ENCODE measurements around the gene TMSB4X. TPM values are rescaled to one million over a fixed set of nuclear protein-coding genes. Genes with fewer than 3 reads are reported as not detected.

The TMSB4X gene
- polyA plus RNA-seq, 1 of the 3 experiments (the other 2 are of a cell fraction) = 4,830 TPM

- H3F3A ChIP-seq (replicated peaks; ENCODE audit: insufficient read depth) = peaks cover 5% of the 10 kb centered on the region
Measured at GRCh38 chrX:12949927-12950656, 24.8 kb upstream of the TMSB4X start.

GRCh38 chrX:12950851-12951594 is 23.9 kb upstream of the TMSB4X start:
- DNase-seq = peak; percentile 39
- no peaks in the 10 kb centered on the region for H4K20me1 ChIP-seq (ENCODE audit: insufficient read depth)
- H3F3A ChIP-seq (replicated peaks; ENCODE audit: insufficient read depth) = peaks cover 13% of the 10 kb centered on the region
- 56% methylated on average over 9 of the region's 9 CpGs for WGBS (ENCODE audit: low lambda C conversion rate)
- H3K9me3 ChIP-seq = no peaks in the 10 kb centered on the region
- 0 out of 2 replicates have a peak overlapping the region, but pooled peaks have one; percentile 49 for H3K4me2 ChIP-seq
- peak overlapping the region in 1 of 2 experiments; percentile 85; a peak in 2 of 4 replicates for H3K27ac ChIP-seq (ENCODE audit: low read depth in 2 of 2, low read length in 1 of 2)
- H3K9ac ChIP-seq = no peak overlapping the region; the same call in 1 of the 2 replicates
- TF ChIP-seq SMC3 (IDR thresholded peaks at IDR 0.05; ENCODE audit: low read depth, low read length) = peak; percentile 29; the same call in 1 of the 2 replicates
- TF ChIP-seq RAD21 (IDR thresholded peaks at IDR 0.05; ENCODE audit: low read length) = peak; percentile 42
- no peak for TF ChIP-seq TCF12 (IDR thresholded peaks at IDR 0.05)
- TF ChIP-seq CTCF (IDR thresholded peaks at IDR 0.05) = peak; percentile 66
- TF ChIP-seq ZBTB33 (IDR thresholded peaks at IDR 0.05; ENCODE audit: borderline replicate concordance, low read depth) = 0 out of 2 replicates have a peak, but pooled peaks have one; percentile 45
- H3K4me3 ChIP-seq (ENCODE audit: low read depth in 2 of 2, low read length in 1 of 2) = no peak overlapping the region
- CTCF ChIA-PET = interaction anchor here (0.9 to 1.6 kb wide), 3 partner anchors 10 to 695 kb away, joined by 3 to 9 read pairs (median 3); no protein-coding TSS in a partner anchor
- no peaks in the 10 kb centered on the region for H3K9me2 ChIP-seq
- no peaks in the 10 kb centered on the region for H3K79me2 ChIP-seq (ENCODE audit: insufficient read depth)
- POLR2A ChIA-PET = no interaction called here
- H3K27me3 ChIP-seq (ENCODE audit: insufficient read depth) = no peaks in the 10 kb centered on the region
- peak overlapping the region; percentile 74; the same call in 1 of the 2 replicates for H2AFZ ChIP-seq (ENCODE audit: low read depth)
- no peaks in the 10 kb centered on the region for H3K36me3 ChIP-seq (replicated peaks in 1 of 2; ENCODE audit: control insufficient read depth in 1 of 2, insufficient read depth in 2 of 2, low read length in 1 of 2)
- peaks cover 15 to 38% of the 10 kb centered on the region in 2 experiments; a peak in 3 of 4 replicates for H3K4me1 ChIP-seq (ENCODE audit: control insufficient read depth in 1 of 2, insufficient read depth in 2 of 2, low read depth in 1 of 2, low read length in 1 of 2)

More at GRCh38 chrX:12949927-12950656, 24.8 kb upstream of the TMSB4X start:
- peak overlapping the region; percentile 67 to 85 for H3K27ac ChIP-seq (ENCODE audit: low read depth in 2 of 2, low read length in 1 of 2)
- CTCF ChIA-PET = interaction anchor here (0.9 to 5.7 kb wide), 4 partner anchors 11 to 696 kb away, joined by 3 to 124 read pairs (median 6); no protein-coding TSS in a partner anchor
- POLR2A ChIA-PET = no interaction called here
- no peaks in the 10 kb centered on the region for H3K9me3 ChIP-seq
- H3K27me3 ChIP-seq (ENCODE audit: insufficient read depth) = no peaks in the 10 kb centered on the region
- H3K4me3 ChIP-seq (ENCODE audit: low read depth in 2 of 2, low read length in 1 of 2) = no peak overlapping the region
- DNase-seq = no peak
- H2AFZ ChIP-seq (ENCODE audit: low read depth) = peak overlapping the region; percentile 74
- H3K9ac ChIP-seq = peak overlapping the region; percentile 36; the same call in 1 of the 2 replicates
- 59% methylated on average over 9 of the region's 11 CpGs for WGBS (ENCODE audit: low lambda C conversion rate)
- TF ChIP-seq USF2 (IDR thresholded peaks at IDR 0.05; ENCODE audit: borderline replicate concordance, low read depth, low read length) (0 out of 2 replicates have a peak, but pooled peaks have one; percentile 14), TCF12 (IDR thresholded peaks at IDR 0.05) (no peak), FOXJ3 (CRISPR knock-in tag; IDR thresholded peaks at IDR 0.05) (no peak), MAX (IDR thresholded peaks at IDR 0.05; ENCODE audit: low read depth) (peak; percentile 86), USF1 (IDR thresholded peaks at IDR 0.05; ENCODE audit: borderline replicate concordance, low read depth) (peak; percentile 89)
- no peaks in the 10 kb centered on the region for H4K20me1 ChIP-seq (ENCODE audit: insufficient read depth)
- H3K4me2 ChIP-seq = peak overlapping the region; percentile 49
- no peaks in the 10 kb centered on the region for H3K9me2 ChIP-seq
- H3K36me3 ChIP-seq (replicated peaks in 1 of 2; ENCODE audit: control insufficient read depth in 1 of 2, insufficient read depth in 2 of 2, low read length in 1 of 2) = no peaks in the 10 kb centered on the region
- H3K79me2 ChIP-seq (ENCODE audit: insufficient read depth) = no peaks in the 10 kb centered on the region
- peaks cover 12 to 33% of the 10 kb centered on the region in 2 experiments; a peak in 3 of 4 replicates for H3K4me1 ChIP-seq (ENCODE audit: control insufficient read depth in 1 of 2, insufficient read depth in 2 of 2, low read depth in 1 of 2, low read length in 1 of 2)
